ENCODE results near the gene GMIP.

The GMIP gene

DNA sequence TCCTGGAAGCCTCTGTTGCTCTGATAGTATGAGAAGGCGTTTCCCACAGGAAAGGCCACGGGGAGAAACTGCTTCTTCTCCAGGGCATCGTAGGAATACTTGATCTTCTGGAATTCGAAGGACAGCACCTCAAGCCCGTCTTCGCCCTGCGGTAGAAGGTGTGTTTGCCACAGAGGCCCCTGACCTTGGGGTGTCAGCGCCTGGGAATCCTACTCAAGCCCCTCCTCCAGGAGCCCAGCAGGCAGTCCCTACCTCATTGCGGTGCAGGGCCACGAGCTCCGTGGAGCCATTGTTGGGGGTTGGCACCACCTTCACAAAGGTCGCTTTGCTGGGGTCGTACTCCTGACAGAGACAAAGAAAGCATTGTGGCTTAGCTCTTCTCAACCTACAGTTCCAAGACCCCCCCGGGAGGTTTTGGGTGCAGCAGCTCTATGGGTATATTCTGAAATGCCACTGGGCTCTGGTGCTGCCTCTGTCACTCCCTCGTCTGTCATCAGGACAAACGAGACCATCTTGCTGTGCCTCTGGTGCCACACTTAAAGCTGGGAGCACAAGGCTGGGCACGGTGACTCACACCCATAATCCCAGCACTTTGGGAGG lies 16.3 kb upstream of the GMIP start:
- DNase-seq (ENCODE audit: low read depth): no peak

DNA sequence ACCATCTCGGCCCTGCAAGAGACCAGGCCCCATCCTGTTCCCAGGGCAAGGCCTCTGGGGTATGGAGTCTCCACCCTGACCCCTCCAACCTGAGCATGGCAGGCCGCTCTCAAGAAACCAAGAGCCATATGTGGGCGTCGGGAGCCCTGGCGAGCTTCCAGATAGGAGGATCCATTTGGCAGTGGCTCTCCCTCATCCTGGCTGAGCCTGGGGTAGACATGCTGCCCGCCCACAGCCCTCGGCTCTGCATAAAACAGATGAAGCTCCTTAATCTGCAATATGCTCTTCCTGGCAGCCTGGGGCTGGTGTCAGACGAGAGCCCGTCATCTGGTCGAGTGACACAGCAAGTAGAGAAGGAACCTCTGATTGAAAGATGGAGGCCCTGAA lies 13.9 kb upstream of the GMIP start:
- DNase-seq (ENCODE audit: low read depth): no peak

- DNase-seq (ENCODE audit: low read depth): no peak
These were observed 13.3 kb upstream of the GMIP start for GRCh38 chr19:19656451-19657396.

- no peak for DNase-seq (ENCODE audit: low read depth)
These were observed 12.3 kb upstream of the GMIP start for GRCh38 chr19:19655641-19656343.

DNA sequence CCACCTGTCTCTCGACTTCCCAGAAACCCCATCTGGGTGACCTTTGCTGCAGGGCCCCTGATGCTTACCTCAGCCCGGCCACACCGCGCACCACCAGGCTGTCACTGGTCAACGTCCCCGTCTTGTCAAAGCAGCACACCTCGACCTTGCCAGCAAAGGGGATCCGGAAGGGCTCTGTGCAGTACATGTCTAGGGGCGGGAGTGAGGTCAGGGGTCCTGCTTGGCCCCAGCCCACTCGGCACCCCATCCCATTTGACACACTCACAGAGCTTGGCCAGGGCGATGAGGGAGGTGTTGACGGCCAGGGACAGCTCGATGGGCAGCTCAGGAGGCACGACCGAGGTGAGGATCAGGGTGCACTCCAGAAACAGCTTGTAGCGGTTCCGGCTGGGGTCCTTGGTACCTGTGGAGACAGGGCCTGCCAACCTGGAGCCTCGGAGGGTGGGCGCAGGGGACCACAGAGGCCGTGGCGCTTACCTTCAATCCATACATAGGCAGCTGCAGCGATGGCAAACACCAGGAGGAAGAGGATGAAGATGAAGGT lies 11.7 kb upstream of the GMIP start:
- DNase-seq (ENCODE audit: low read depth): no peak

GRCh38 chr19:19654441-19654840 lies 11.0 kb upstream of the GMIP start:
- no peak for DNase-seq (ENCODE audit: low read depth)

- DNase-seq (ENCODE audit: low read depth): no peak
These were observed 10.2 kb upstream of the GMIP start for GRCh38 chr19:19653597-19654147.

- DNase-seq (ENCODE audit: low read depth): no peak
These were observed 9.2 kb upstream of the GMIP start for GRCh38 chr19:19652482-19653295.

DNA sequence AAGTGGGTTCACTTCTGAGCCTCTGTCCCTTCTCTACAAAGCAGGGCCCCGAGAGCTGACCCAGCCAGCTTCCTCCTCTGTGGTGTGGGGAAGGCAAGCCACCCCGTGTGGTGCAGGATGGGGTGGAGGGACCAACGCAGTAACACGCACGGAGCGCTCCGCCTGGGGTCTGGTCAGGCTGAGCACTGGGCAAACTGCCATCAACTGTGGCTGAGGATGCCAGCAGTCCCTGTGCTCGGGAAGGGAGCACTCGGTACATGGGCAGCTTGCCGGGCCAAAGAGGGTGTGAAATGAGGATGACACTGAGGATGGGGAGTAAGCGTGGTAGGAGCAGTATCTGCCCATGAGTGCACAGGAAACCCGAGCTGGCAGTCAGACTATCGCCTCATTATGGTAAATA lies 7.6 kb upstream of the GMIP start:
- no peak for DNase-seq (ENCODE audit: low read depth)

DNA sequence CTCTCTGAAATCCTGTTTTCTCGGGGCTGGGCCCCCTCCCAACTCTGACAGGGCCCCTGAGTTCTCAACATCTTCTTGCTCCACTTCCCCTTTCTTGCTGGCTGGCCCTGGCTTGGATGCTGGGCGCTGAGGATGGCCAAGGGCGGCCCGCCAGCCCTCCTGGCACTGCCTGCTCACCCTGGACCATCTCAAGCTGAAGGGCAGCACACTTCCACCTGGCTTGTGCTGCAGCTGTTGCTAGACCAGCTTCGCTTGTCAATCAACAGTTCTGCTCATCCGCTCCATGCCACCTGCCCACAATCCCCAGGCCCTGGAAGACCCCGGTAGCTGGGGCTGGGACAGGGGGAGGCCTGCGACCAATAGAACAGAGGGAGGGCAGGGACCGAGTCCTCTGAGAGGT lies 6.9 kb upstream of the GMIP start:
- DNase-seq (ENCODE audit: low read depth): no peak

DNA sequence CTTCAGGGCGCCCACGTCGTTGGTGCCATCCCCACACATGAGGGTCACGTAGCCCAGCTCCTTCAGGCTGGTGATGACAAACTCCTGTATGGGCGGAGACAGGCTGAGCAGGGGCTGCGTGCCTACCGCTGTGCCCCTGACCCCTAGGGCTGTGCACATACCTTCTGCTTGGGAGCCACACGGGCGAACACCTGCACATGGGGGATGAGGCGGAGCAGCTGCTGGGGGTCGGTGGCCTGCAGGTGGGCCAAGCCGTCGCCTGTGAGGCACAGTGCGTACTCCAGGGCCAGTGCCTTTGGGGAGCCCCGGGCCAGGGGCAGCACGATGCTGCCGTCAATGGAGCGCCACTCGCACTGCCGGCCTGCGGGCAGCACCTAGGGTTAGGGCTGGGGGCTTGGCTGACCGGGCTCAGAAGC lies 6.1 kb upstream of the GMIP start:
- no peak for DNase-seq (ENCODE audit: low read depth)

- no peak for DNase-seq (ENCODE audit: low read depth)
These were observed 5.7 kb upstream of the GMIP start for GRCh38 chr19:19649155-19649554.

DNA sequence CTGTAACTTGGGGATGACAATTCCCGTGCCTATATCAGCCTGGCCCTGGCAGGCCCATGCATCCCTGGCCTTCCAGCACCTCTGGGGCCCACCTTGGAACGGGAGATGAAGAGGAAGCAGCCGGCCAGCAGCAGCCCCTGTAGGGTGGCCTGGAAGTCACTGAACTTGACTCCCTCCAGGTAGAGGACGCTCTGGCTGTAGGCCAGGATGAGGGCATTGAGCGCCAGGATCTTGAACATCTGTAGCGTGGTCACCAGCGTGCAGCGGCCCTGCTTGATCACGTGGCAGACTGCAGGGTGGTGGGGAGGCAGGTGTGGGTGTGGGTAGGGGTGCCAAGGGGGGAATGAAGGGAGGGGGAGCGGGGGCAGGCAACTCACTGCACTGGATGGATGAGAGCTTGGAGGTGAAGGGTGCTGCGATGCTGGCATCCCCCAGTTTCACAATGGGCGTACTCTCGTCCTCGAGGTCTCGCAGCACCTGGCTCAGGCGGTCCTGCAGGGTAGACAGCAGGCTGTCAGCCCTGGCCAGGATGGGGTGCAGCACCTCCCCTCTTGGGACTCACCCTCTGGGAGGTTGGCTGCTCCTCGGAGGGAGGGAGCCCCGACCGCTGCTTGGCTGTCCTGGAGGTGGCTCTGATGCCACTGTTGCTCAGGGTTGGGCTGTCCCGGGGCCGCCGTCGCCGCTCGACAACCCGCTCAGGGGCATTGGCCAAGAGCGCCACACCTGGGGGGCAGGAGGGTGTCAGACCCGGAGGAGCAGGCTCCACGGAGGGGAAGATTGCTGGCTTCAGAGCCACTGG lies 3.8 kb upstream of the GMIP start:
- no peak for DNase-seq (ENCODE audit: low read depth)

- DNase-seq (ENCODE audit: low read depth): no peak
These were observed 1.9 kb upstream of the GMIP start for GRCh38 chr19:19645233-19645870.

DNA sequence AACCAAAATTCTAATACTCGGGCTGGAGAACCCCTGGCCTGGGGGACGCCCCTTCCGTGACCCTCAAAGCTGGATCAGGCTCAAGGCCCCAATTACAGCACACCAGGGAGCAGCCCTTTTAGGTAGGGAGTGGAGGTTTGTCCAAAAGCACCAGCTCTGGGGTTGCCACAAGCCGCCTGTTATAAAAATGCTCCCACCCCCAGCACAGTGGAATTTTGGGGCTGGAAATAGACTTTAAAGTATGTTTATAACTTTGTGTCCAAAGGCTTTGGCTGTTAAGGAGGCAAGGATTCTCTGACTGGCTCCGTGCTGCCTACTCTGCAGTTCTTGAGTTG lies 564 bp upstream of the GMIP start:
- DNase-seq (ENCODE audit: low read depth): no peak

DNA sequence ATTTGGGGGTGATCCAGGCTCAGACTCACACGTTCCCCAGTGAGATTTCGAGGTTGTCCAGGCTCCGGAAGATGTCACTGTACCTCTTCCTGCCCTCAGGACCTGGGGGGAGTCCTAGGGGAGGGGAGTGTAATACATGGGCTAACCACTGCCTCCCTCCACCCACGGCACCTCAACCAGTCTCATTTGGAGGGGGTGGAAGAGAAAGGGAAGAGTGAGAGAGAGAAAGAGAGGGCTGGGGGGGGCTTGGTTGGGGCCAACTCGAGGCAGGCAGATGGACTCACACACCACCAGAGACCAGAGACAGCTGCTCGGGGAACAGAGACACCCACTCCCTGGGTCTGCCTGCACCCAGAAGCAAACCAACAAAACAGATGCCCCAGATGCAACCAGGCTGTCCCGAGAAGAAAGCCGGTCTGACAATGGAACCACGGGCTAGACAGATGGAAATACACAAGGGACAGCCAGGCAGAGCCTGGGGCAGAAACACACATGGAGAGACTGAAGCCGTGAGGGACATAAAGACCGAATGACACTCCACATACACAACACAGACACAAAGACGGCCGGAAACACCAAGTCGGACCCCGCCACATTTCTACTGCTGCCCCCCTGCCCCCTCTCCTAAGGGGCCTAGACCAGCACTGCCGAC lies 825 bp downstream of the GMIP start:
- DNase-seq (ENCODE audit: low read depth): no peak

DNA sequence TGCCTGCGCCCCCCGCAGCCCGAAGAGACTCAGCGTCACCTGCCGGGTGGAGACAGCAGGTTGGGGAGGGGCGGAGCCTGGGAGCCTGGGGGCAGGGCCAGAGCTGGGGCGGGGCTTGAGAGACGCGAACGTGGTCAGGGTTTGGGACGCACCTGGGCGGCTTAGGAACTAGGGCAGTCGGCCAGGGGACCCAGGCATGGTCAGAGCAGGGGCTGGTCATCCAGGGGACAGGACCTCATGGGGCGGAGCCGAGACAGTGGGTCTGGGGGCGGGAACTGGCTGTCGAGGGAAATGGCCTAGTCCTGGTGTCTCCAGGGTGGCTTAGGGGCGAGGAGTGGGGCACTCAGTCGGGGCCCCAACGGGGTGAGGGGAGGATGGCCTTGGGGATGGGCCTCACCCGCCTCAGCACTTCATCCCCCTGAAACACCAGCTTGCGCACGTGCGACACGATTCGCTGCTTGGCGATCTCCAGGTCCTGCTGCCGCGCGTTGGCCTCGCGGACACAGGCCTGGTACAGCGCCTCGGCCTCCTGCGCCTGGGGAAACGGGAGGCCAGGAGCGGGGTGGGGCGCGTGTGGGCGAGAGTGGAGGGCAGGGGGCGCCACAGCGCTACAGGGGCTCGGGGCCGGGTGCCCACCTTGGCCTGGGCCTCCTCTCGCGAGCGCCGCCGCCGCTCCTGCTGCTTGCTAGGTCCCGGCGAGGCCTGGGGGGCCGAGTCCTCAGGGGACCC lies 5.8 kb downstream of the GMIP start:
- no peak for DNase-seq (ENCODE audit: low read depth)

DNA sequence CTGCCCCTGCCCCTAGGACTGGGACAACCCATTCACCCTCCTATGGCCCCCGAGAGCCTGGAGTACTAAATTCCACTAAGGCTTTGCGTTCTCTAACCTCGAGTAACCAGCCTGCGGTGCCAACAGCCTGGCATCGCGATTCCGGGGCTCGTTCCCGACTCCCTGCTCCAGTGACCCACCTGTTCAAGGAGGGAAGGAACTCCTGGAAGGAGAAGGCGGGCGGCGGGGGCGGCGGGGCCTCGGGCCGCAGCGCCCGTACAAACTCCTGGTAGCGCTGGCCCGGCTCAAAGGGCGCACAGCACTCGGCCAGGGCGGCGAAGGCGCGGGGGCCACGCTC lies 6.3 kb downstream of the GMIP start:
- no peak for DNase-seq (ENCODE audit: low read depth)

DNA sequence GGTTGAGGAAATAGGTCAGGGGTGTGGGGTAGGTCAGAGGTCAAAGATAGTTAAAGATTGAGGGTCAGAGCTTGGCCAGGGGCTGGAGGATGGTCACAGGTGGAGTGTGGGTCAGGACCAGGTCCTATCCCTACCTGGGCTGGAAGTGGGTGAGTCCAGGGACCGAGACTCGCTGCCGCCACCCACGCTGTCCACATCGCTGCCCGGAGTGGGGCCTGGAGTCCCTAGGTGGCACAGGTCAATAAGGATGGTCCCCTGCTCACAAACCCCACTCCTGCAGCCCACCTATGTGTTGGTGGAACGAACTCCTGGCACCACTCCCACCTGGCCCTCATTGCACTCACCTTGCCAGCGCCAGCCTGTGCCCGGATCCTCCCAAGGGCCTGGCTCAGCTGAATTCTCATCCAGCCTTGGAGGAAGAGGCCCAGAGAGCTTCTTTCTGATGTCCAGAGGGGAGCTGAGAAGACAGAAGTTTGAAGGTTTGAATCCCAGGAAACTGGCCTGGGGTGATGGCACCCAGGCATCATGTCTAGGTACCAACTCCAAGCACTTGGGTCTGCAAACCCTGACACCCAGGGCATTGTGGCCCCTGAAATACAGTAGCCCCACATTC lies 6.8 kb downstream of the GMIP start:
- DNase-seq (ENCODE audit: low read depth): no peak

All from non-pigmented ciliary epithelial cell (primary cell).